GM19099 (cell line): ENCODE data around the gene RAB6A.

Experiments used
- POLR2A ChIP-seq: IDR thresholded peaks from 3 replicates; pipeline ENCODE4 v1.6.1; 2011; ENCODE audit warnings: low read depth; ENCODE audit not compliant: insufficient read length; ENCODE audit errors: extremely low read depth

Gene RAB6A

GRCh38 chr11:73779084-73779902 lies 18.4 kb upstream of the RAB6A start:
- TF ChIP-seq POLR2A: peak; percentile 73

- no peak for TF ChIP-seq POLR2A
These were observed 5.9 kb upstream of the RAB6A start for GRCh38 chr11:73766763-73767162.

DNA sequence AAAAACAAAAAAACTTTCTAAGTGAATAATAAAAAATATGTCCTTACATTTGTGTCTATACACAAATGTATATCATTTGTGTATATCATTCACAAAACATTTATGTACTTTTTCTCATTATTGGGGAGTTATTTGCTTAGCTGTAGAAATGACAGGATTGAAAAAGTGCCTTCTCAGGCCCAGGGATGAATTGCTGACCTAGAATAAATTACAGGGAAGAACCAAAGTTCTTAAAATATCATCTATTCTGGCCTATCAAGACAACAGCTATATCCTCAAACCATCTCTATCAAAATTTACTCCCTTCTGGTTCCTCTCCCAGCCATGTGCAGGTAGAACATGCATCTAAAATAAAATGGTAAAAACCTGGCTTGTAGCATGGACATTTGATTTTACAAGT lies 1.9 kb upstream of the RAB6A start:
- TF ChIP-seq POLR2A: no peak

DNA sequence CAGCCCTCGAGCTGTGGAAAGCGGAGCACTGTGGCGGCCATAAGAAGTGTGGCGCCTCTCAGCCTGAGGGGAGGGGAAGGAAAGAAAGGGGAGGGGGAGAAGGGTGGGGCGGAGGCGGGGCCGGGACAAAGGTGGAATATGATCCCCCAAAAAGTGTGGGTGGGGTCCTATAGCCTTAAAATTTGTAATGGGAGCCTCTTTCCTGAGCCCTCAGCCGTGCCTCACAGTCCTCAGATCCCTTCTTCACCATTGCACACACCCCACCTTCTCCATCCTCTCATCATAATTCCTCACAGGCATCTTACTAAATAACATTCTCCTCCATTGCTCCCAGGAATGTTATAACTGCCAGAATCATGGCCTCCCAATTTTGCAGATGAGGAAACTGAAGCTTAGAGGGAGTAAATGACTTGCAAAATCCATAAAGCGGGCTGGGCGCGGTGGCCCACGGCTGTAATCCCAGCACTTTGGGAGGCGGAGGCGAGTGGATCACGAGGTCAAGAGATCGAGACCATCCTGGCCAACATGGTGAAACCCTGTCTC lies 600 bp upstream of the RAB6A start:
- TF ChIP-seq POLR2A: no peak

GRCh38 chr11:73760135-73760678 lies 667 bp downstream of the RAB6A start:
- TF ChIP-seq POLR2A: no peak

DNA sequence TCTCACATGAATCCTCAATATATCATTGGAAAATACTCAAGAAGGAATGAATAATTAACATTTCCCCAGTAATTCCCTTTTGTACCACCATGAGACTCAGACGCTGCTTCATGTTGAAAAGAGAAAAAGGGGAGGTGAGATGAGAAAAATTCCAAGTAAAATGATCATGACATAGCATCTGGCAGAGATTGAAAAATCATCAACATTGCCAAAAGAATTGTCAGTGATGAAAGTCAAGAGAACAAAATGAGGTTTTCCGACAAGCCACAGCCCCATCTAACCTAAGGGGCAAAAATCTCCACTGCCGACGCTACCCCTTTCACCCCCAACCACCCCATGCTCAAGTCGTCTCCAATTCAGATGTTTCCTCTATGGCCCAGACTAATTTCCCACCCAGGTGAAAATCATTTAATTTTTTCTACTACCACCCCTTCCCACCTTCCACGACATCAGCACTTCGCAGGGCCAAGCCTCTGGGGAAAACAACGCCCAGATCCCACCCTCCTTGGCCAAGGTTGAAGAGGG lies 1.2 kb downstream of the RAB6A start:
- no peak for TF ChIP-seq POLR2A

DNA sequence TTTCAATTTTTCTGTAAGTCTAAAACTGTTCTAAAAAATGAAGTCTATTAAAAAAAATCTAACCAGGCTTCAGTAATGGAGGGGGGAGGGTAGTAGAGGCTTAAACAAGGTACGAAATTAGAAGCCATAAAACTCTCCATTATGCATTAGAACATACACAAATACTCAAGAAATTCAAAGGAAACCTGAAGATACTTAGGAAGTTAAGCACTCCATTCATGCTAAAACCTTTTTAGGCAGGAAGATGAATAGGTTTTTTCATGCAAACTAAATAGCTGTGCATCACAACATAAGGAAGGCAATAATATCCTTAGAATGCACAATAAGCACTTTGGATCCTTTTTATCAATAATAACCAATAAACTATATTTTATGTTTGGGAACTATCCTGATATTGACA lies 2.4 kb downstream of the RAB6A start:
- no peak for TF ChIP-seq POLR2A

- no peak for TF ChIP-seq POLR2A
These were observed 3.3 kb downstream of the RAB6A start for GRCh38 chr11:73757598-73757997.

DNA sequence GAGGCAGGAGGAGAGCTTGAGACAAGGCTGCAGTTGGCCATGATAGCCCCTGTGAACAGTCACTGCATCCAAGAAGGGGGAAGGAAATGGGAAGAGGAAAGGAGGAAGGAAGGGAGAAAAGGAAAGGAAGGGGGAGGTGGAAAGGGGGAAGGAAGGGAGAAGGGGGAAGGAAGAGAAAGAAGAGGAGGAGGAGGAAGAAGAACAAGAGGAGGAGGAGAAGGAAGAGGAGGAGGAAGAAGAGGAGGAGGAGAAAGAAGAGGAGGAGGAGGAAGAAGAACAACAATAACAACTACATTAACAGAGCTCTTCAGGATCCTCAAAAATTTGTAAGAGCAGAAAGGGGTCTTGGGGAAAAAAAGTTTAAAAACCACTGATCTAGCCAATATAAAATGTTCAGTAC lies 5.2 kb downstream of the RAB6A start:
- no peak for TF ChIP-seq POLR2A

GRCh38 chr11:73753938-73754337 lies 6.9 kb downstream of the RAB6A start:
- TF ChIP-seq POLR2A: no peak

- TF ChIP-seq POLR2A: no peak
These were observed 8.0 kb downstream of the RAB6A start for GRCh38 chr11:73752903-73753302.

- TF ChIP-seq POLR2A: no peak
These were observed 8.5 kb downstream of the RAB6A start for GRCh38 chr11:73752216-73752867.

- no peak for TF ChIP-seq POLR2A
These were observed 10.6 kb downstream of the RAB6A start for GRCh38 chr11:73750228-73750627.

GRCh38 chr11:73749118-73749517 lies 11.8 kb downstream of the RAB6A start:
- no peak for TF ChIP-seq POLR2A

DNA sequence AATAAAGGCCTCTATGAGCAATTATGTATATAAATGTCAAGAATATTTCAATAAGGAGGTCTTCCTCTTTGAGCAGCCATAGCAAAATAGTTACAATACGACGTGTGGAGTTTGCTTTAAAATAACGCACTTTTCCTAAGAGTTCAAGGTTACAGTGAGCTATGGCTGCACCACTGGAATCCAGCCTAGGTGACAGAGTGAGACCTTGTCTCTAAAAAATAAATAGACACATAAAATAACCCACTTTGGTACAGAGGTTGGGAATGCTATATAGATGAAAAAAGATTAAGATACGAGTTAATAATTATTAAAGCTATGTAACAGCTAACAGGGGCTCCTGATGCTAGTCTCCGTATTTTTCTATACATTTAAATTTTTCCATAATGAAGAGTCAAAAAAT lies 12.6 kb downstream of the RAB6A start:
- TF ChIP-seq POLR2A: no peak

GRCh38 chr11:73747762-73748161 lies 13.1 kb downstream of the RAB6A start:
- TF ChIP-seq POLR2A: no peak
